GM12872 (cell line): ENCODE measurements around the gene F12.

ENCODE experiments used
- CTCF ChIP-seq: IDR thresholded peaks from 3 replicates; pipeline ENCODE4 v1.5.1; 2011; ENCODE audit warnings: low read depth, mild to moderate bottlenecking, low read length, moderate library complexity; ENCODE audit not compliant: insufficient read depth

Gene F12

GRCh38 chr5:177427919-177428573 is 18.7 kb upstream of the F12 start:
- TF ChIP-seq CTCF = no peak

- no peak for TF ChIP-seq CTCF
Measured at GRCh38 chr5:177427211-177427822, 18.0 kb upstream of the F12 start.

- TF ChIP-seq CTCF = no peak
Measured at GRCh38 chr5:177426566-177427210, 17.3 kb upstream of the F12 start, which contains the start of gene GRK6. Gene GRK6, plus strand, starts transcription at chr5:177426676. Its CDS starts 170 bp downstream, at chr5:177426846.

GRCh38 chr5:177425801-177426565 is 16.6 kb upstream of the F12 start:
- no peak for TF ChIP-seq CTCF

- no peak for TF ChIP-seq CTCF
Measured at GRCh38 chr5:177425196-177425800, 15.9 kb upstream of the F12 start.

GRCh38 chr5:177423671-177424070 is 14.3 kb upstream of the F12 start:
- no peak for TF ChIP-seq CTCF
